HG03280 (cell line): ENCODE results near the gene AMOTL2.

ENCODE experiments used
- ATAC-seq: cut with Tn5 transposase; IDR thresholded peaks from one replicate; pipeline ENCODE4 v1.9.1; 2021; ENCODE audit warnings: mild to moderate bottlenecking, moderate library complexity; ENCODE audit not compliant: unreplicated experiment

AMOTL2 gene

GRCh38 chr3:134353831-134354611 lies 20.2 kb downstream of the AMOTL2 start:
- ATAC-seq, result no peak

GRCh38 chr3:134353171-134353825 lies 20.9 kb downstream of the AMOTL2 start:
- ATAC-seq, result no peak

GRCh38 chr3:134352031-134352671 lies 22.1 kb downstream of the AMOTL2 start:
- ATAC-seq, result no peak

GRCh38 chr3:134351427-134351826 lies 22.8 kb downstream of the AMOTL2 start:
- ATAC-seq, result no peak

- ATAC-seq, result no peak
Measured at GRCh38 chr3:134350861-134351311, 23.4 kb downstream of the AMOTL2 start.

GRCh38 chr3:134350266-134350665 lies 24.0 kb downstream of the AMOTL2 start:
- ATAC-seq, result no peak

GRCh38 chr3:134348524-134348923 lies 25.7 kb downstream of the AMOTL2 start:
- no peak for ATAC-seq

GRCh38 chr3:134347551-134347950 lies 26.7 kb downstream of the AMOTL2 start:
- no peak for ATAC-seq

- no peak for ATAC-seq
Measured at GRCh38 chr3:134346744-134347143, 27.5 kb downstream of the AMOTL2 start.

- no peak for ATAC-seq
Measured at GRCh38 chr3:134345202-134345601, 29.0 kb downstream of the AMOTL2 start.

GRCh38 chr3:134344560-134344959 lies 29.7 kb downstream of the AMOTL2 start:
- ATAC-seq, result no peak

- no peak for ATAC-seq
Measured at GRCh38 chr3:134342259-134342658, 32.0 kb downstream of the AMOTL2 start.

- ATAC-seq, result no peak
Measured at GRCh38 chr3:134341389-134341788, 32.9 kb downstream of the AMOTL2 start.

- ATAC-seq, result no peak
Measured at GRCh38 chr3:134340982-134341365, 33.3 kb downstream of the AMOTL2 start.

- ATAC-seq, result no peak
Measured at GRCh38 chr3:134340362-134340981, 33.8 kb downstream of the AMOTL2 start.

GRCh38 chr3:134339913-134340312 lies 34.3 kb downstream of the AMOTL2 start:
- ATAC-seq, result no peak

GRCh38 chr3:134339331-134339730 lies 34.9 kb downstream of the AMOTL2 start:
- ATAC-seq, result no peak

- ATAC-seq, result no peak
Measured at GRCh38 chr3:134338516-134339261, 35.6 kb downstream of the AMOTL2 start.

GRCh38 chr3:134338201-134338512 lies 36.1 kb downstream of the AMOTL2 start:
- no peak for ATAC-seq

- no peak for ATAC-seq
Measured at GRCh38 chr3:134337511-134338200, 36.6 kb downstream of the AMOTL2 start.
